HG03159 (cell line): ENCODE measurements around the gene P2RY8.
A peak's percentile ranks its signal among the peaks of the same experiment; 100 is the strongest.
"Not testable (repeated sequence)": the region's sequence is repeated elsewhere in the genome, so short reads cannot be mapped to it uniquely, and the experiment has no call there.

Experiments used
- ATAC-seq: cut with Tn5 transposase; IDR thresholded peaks from one replicate; pipeline ENCODE4 v1.9.1; 2021; ENCODE audit warnings: mild to moderate bottlenecking, moderate library complexity; ENCODE audit not compliant: unreplicated experiment

The P2RY8 gene

DNA sequence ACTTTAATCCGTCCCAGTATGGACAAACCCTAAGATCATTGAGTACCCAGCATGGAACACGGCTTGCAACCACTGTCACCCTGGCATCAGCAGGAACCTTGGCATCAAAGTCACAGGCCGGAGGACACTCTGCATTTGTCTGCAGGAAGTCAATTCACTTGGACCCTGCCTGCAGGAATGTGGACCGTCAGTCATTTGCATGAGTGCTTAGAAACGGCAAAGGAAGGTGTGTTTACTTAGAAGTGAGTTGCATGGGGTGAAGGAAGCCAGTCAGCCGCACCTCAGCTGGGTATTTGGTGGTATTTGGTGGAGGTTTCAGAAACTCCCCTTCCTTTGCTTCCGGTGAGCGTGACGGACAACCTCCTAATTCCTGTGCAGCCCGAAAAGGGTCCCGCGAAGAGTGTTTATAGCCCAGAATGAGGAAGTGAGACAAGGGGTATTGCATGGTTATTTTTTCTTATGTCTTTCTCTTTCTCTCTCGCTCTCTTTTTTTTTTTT, 15.5 kb downstream of the P2RY8 start:
- ATAC-seq = peak; percentile 86

DNA sequence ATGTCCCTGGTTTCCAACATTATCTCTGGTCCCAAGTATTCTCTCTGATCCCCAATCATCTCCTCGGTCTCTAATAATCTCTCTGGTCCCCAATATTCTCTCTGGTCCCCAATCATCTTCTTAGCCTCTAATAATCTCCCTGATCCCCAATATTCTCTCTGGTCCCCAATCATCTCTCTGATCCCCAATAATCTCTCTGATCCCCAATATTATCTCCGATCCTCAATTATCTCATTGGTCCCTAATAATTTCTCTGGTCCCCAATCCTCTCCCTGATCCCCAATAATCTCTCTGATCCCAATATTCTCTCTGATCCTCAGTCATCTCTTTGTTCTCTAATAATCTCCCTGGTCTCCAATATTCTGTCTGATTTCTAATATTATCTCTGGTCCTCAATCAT, 16.6 kb downstream of the P2RY8 start:
- no peak for ATAC-seq

DNA sequence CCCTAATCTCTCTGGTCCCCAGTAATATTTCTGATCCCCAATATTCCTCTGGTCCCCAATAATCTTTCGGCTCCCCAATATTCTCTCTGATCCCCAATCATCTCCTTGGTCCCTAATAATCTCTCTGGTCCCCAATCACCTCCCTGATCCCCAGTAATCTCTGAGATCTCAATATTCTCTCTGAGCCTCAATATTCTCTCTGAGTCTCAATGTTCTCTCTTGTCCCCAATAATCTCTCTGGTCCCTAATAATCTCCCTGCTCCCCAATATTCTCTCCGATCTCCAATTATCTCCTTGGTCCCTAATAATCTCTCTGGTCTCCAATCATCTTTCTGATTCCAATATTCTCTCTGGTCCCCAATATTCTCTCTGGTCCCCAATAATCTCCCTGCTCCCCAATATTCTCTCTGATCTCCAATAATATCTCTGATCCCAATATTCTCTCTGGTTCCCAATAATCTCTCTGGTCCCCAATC, 17.9 kb downstream of the P2RY8 start:
- ATAC-seq = no peak

DNA sequence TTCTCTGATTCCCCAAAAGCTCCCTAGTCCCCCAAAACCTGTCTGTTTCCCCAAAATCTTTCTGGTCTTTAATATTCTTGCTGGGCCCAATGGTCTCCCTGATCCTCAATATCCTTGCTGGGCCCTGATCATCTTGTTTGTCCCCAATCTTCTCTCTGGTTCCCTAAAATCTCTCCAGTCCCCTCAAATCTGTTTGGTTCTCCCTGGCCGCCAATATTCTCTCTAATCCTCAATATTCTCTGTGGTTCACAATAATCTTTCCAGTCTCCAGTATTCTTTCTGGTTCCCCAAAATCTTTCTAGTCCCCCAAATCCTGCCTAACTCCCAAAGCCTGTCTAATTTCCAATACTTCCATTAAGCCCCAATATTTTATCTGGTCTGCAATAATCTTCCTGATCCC, 18.5 kb downstream of the P2RY8 start:
- no peak for ATAC-seq

DNA sequence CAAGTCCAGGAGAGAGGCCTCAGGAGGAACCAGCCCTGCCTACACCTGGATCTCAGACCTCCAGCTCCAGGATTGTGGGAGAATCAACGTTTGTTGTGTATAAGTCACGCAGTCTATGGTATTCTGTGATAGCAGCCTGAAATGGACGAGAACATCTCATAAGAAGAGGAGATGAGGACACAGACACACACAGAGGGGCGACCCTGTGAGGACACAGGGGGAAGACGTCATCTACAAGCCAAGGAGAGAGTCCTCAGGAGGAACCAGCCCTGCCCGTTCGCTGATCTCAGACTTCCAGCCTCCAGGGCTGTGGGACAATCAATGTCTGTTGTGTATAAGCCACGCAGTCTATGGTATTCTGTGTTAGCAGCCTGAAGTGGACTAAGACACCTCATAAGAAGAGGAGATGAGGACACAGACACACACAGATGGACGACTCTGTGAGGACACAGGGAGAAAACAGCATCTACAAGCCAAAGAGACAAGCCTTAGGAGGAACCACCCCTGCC, 20.3 kb downstream of the P2RY8 start:
- ATAC-seq = no peak

DNA sequence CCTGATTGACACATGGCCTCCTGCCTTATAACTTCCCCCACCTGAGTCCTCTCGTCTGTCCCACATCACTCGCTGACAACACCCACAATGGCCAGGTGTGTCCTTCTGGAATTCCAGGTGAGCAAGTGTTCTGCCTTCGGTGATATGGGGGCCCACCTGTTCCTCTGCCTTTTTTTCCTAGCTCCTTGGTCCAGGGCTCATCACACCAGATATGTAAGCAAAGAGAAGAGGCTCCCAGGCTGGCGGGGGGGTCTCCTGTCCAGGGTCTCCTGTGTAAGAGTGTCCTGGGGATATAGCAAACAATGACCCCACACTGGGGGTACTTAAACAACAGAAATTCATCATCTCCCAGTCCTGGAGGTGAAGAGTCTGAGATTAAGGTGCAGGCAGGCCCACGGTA, 25.2 kb downstream of the P2RY8 start:
- ATAC-seq = no peak

DNA sequence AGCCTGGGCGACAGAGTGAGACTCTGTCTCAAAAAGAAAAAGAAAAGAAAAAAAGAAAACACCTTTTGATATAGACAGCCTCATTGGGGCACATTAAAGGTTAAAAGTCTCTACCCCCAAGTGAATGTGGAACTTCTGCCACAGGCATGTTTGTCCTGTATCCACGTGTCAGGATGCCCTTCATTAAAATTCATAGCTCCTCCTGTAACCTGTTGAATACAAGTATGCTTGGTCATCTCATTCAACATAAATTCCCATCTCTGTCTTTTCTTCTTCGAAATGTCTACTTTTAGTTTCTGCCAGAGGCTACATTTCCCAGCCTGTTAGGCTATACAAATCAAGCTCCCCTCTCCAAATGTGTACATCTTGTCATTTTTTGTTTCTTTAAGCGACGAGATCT, 25.8 kb downstream of the P2RY8 start:
- no peak for ATAC-seq

DNA sequence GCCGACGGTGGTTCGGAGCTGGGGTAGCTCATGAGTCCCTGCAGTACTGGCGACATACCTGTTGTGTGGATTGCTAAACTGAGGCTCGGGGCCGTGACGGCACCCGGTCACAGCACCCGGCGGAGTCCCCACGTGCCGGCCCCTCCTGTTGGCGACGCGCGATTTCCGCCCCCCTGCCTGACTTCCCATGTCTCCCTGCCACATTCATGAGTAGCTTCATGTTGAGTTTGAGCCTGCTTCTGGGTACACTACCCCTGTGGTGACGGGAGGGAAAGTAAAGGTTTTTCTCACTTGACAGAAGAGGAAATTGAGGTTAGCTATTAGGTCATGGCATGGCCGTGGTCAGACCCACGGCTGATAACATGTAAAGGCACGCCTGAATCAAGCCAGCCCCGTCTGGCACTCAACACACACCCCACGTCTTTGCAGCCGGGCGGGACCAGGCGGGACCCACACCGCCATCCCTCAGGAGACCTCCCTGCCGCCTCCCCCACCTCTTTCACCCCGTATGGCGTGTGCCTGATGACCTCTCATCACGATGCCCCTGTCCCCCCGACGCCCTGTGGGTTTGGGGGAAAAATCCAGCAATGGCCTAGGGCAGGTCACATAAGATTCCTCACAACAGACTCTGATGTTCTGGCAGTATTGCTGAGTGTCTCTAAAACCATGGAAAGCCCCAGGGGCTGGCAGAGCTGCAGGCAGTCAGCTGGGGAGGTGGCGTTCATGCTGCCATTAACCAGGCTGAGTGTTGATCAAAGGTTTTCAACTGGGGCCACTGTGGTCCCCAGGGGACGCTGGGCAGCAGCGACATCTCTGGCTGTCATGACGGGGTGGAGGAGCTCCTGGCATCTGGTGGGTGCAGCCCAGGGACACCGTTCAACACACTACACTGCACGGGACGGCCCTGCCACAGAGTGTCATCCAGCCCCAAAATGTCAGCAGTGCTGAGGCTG, 29.2 kb downstream of the P2RY8 start:
- ATAC-seq = peak; percentile 73

DNA sequence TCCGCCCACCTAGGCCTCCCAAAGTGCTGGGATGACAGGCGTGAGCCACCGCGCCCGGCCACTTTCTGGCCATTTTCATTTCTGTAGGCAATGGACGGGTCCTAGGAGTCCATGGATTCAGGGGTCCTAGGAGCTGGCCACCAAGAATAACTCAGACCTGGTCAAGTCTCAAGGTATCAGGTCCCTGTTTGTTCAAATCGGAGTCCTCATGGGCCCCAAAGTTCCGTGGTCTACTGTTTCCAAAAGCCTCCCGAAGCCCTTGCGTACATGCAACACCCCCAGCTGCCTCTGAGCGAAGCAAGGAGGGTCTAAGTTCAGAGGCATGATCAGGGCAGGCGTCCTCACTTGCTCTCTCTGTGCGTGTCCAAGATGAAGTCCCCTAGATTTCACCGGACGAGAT, 30.1 kb downstream of the P2RY8 start:
- ATAC-seq = no peak

DNA sequence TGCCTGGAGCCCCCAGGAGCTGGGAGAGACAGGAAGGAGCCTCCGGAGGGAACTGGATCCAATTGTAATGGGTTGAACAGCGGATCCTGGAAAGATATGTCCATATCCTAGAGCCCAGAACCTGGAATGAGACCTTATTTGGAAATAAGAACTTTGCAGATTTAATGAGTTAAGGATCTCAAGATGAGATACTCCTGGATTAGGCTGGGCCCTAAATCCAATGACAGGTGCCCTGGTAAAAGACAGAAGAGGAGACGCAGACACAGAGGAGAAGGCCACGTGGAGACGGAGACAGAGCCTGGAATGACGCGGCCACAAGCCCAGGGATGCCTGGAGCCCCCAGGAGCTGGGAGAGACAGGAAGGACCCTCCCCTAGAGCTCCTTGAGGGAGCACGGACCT, 34.1 kb downstream of the P2RY8 start:
- ATAC-seq = no peak

DNA sequence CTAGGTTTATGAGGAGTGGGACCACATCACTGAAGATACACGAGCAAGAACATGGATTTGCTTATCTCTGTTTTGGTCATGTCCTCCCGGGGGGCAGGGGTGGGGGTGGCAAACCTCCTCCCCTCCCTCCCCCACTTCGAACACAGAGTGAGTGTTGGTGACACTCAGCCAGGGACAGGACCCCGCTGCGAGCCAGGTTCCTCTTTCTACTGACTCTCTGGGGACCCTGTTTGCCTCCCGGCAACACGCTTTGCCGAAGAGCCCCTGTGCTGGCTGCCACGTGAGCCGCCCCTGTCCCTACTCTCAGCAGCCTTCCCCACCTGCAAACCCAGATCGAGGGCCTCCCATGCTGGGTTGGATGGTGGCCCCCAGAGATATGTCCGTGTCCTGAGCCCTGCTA, 34.7 kb downstream of the P2RY8 start:
- ATAC-seq = peak; percentile 60

DNA sequence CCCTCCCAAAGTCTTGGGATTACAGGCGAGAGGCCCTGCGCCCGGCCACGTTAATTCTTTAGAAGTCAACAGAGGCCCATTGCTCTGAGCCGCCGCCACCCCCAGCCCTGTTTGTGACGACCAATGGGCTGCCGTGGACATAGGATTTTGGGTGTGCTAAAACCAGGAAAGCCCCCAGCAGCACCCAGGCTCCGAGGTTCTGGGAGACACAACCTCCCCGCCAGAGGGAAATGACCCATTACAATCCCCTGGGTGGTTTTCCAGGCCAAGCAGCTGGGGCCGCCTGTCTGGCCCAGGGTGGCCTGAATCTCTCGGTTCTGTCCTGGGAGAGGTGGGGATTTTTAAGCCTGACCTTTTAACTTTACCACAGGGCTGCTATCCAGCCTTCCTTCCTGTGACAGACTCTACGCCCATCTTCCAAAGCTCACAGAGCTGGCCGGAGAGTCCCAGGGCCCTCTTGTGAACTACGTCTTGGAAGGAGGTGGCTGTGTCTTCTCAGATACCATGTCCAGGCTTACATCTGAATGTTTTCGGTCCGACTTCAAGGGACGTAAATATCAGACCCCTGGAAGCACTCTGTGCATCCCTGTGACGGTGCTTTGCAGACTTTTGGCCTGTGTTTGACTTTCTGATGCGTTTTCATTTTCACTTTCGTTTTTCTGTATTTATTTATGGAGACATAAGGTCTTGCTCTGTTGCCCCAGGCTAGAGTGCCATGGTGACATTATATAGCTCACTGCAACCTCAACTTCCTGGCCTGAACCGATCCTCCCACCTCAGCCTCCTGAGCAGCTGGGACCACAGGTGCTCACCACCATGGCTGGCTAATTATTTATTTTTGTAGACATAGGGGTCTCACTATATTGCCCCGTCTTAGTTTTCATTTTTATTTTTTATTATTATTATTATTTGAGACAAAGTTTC, 36.0 kb downstream of the P2RY8 start:
- peak; percentile 72 for ATAC-seq

DNA sequence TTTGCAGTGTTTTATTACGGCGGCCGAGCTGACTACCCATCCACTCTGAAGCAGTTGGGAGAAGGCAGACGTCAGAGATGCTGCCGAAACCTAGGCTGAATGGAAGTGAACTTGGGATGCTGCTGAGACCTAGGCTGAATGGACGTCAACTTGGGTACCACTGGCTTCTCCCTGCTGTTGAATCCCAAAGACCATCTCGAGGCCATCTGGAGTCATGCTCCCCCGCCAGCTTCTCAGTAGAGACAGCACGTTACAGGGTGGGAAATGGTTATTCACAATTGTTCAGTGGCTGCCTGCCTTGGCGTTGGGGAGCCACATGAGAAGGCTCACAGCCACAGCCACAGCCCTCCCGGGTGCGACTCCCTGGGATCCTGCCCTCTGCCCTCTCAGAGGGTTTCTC, 40.9 kb downstream of the P2RY8 start:
- ATAC-seq = no peak

DNA sequence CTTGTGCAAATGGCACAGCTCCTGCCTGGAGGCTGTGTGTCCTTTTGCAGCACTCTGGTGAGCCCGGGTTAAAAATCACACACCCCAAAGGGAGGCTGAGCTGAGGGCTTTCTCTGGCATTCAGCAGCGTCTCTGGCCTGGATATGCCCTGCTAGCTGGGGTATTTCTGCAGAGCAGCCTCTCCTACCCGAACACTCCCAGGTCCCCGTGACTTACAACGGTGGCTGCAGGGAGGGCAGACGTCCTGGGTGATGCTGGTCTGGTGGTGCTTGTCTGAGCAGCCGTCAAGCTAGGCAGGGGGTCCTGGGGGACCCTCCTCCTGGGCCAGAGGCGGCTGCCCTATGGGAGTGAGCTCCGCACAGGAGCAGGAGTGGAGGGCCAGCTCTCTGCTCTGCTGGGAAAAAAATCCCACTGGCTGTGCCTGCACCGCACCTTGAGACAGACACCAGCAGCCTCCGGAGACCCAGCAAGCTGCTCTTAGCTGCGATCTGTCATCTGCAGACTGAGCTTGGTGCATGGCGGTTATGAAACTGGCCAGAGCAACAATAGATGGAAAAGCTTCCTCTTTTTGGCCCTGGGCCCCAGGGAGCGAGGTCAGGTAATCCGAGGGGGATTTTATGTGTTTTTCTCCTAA, 43.0 kb downstream of the P2RY8 start:
- ATAC-seq = peak; percentile 50

DNA sequence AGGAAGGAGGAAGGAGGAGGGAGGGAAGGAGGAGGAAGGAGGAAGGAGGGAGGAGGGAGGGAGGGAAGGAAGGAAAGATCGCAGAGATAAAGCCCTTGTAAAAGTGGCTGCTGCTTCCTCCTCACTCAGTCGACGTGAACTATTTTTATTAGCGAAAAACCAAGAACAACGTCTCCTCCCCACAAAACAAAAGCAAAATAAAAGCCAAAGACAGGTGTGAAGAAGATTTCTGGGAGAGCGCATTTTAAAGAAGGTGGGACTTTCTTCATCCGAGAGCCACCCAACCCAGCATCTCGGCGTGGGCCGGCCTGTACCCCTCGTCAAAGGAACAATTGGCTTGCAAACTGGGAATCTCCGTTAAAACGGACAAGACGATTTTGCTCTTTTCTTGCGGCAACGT, 43.6 kb downstream of the P2RY8 start:
- ATAC-seq = no peak

DNA sequence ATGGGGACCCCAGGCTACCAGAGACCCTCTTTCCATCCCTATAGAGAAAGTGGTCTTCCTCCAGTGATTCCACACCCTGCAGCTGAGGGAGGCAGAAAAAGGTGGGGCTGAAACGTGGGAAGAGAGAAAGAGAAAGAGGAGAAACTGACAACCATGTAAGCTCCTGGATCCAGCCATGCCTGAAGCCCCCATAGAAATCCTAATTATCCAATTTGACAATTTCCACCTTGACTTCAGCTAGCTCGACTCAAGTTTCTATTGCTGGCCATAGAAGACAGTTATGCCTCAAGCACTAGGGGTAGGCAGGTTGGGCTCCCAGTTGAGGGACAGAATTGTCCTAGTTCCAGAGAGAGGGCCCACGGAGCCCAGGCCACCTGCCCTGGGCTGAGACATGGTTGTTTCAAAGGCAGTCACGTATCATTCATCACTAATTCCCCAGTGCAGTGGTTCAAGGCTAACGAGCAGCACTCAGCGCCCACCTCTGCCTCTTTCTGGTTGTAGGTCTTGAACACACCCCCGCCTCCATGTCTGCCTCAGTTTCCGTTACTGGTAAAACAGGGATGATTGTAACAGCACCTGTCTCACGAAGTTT, 44.5 kb downstream of the P2RY8 start:
- ATAC-seq = no peak

DNA sequence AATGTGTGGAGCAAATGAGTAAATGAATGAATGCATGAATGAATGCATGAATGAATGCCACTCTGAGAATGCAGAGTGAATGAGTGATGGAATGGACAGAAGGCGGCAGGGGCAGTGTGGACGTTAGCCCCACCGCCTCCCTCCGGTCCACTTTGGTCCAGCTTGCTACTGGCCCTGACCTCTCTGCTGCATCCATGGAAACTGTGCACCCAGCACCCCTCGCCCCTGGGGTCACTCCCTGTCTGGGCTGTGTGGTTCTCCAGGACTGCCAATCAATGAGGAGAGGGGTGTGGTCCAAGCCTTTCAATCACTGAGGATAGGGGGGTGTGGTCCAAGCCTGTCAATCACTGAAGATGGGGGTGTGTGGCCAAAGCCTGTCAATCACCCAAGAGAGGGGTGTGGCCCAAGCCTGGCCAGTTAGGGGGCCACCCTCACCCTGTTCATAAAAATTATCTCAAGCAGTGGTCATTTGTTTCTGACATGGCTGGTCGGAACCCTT, 45.1 kb downstream of the P2RY8 start:
- peak; percentile 86 for ATAC-seq

DNA sequence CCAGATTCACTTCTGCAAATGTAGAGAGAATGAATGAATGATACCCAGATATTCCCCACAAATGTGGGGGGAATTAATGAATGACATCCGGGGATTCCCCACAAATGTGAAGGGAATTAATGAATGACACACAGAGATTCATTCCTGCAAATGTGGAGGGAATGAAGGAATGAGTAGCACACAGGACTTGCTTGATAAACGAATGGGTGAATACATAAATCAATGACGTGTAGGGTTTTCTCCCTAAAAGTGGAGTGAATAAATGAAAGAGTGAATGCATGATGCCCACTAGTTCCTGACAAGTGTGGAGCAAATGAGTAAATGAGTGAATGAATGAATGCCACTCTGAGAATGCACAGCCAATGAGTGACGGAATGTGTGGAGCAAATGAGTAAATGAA, 45.7 kb downstream of the P2RY8 start:
- ATAC-seq = not testable (repeated sequence)

DNA sequence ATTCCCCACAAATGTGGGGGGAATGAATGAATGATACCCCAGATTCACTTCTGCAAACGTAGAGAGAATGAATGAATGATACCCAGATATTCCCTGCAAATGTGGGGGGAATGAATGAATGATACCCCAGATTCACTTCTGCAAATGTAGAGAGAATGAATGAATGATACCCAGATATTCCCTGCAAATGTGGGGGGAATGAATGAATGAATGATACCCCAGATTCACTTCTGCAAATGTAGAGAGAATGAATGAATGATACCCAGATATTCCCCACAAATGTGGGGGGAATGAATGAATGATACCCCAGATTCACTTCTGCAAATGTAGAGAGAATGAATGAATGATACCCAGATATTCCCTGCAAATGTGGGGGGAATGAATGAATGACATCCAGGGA, 46.3 kb downstream of the P2RY8 start:
- ATAC-seq = not testable (repeated sequence)

DNA sequence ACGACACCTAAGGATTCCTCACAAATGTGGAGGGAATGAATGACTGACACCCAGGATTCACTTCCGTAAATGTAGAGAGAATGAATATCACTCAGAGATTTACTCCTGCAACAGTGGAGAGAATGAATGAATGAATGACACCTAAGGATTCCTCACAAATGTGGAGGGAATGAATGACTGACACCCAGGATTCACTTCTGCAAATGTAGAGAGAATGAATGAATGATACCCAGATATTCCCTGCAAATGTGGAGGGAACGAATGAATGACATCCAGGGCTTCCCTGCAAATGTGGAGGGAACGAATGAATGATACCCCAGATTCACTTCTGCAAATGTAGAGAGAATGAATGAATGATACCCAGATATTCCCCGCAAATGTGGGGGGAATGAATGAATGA, 47.6 kb downstream of the P2RY8 start:
- ATAC-seq = not testable (repeated sequence)
